Esophagus (tissue), 2 donors: ENCODE data around the gene RASGRP1. TPM values are rescaled to one million over a fixed set of nuclear protein-coding genes. Genes with fewer than 3 reads are reported as not detected.

Experiments
- H3K27ac ChIP-seq, 2 donors: one replicate each; pipeline ENCODE4 v1.5.1; 2013; ENCODE audit warnings: low read depth in 2 of 2, mild to moderate bottlenecking in 2 of 2, inconsistent platforms in 1 of 2, low read length in 1 of 2, moderate library complexity in 1 of 2
- H3K27me3 ChIP-seq, 2 donors: one replicate each; pipeline ENCODE4 v1.6.1; 2013; ENCODE audit warnings: low read length in 2 of 2, control low read depth in 1 of 2, mild to moderate bottlenecking in 1 of 2; ENCODE audit not compliant: insufficient read depth in 2 of 2, control insufficient read depth in 1 of 2
- H3K36me3 ChIP-seq, 2 donors: one replicate each; pipeline ENCODE4 v1.6.1; 2013; ENCODE audit warnings: low read length in 1 of 2; ENCODE audit not compliant: control insufficient read depth in 2 of 2, insufficient read depth in 2 of 2
- H3K4me1 ChIP-seq, 2 donors: one replicate each; pipeline ENCODE4 v1.6.1; 2013; ENCODE audit warnings: low read length in 1 of 2; ENCODE audit not compliant: control insufficient read depth in 2 of 2, insufficient read depth in 2 of 2
- H3K4me3 ChIP-seq, 2 donors: one replicate each; pipeline ENCODE4 v1.5.1; 2013; ENCODE audit warnings: low read length in 2 of 2, mild to moderate bottlenecking in 2 of 2, low read depth in 1 of 2, moderate library complexity in 1 of 2
- H3K9me3 ChIP-seq, 2 donors: one replicate each; pipeline ENCODE4 v1.6.1; 2013; ENCODE audit warnings: mild to moderate bottlenecking in 2 of 2, low read depth in 1 of 2, low read length in 1 of 2, moderate library complexity in 1 of 2; ENCODE audit not compliant: control insufficient read depth in 2 of 2, insufficient read depth in 1 of 2
- WGBS, 2 donors: extraction: QIAGEN DNeasy Blood & Tissue Kit; methylation state at CpG; one replicate each; pipeline ENCODE4 v1.1.7; 2013; 5-methylcytosine and 5-hydroxymethylcytosine counted together
- polyA plus RNA-seq, 2 donors: library from polyadenylated mRNA; stranded (reverse); fragments of 200-250 nt; gene quantifications; one replicate each; pipeline ENCODE4 v1.2.3, GENCODE V29; 2013
- donor health status: healthy with polysubstance abuse.
- donor health status: Bipolar disorder and iron deficiency.

The RASGRP1 gene
- polyA plus RNA-seq, result 1 to 10 TPM; 2.5 to 4.0 TPM

DNA sequence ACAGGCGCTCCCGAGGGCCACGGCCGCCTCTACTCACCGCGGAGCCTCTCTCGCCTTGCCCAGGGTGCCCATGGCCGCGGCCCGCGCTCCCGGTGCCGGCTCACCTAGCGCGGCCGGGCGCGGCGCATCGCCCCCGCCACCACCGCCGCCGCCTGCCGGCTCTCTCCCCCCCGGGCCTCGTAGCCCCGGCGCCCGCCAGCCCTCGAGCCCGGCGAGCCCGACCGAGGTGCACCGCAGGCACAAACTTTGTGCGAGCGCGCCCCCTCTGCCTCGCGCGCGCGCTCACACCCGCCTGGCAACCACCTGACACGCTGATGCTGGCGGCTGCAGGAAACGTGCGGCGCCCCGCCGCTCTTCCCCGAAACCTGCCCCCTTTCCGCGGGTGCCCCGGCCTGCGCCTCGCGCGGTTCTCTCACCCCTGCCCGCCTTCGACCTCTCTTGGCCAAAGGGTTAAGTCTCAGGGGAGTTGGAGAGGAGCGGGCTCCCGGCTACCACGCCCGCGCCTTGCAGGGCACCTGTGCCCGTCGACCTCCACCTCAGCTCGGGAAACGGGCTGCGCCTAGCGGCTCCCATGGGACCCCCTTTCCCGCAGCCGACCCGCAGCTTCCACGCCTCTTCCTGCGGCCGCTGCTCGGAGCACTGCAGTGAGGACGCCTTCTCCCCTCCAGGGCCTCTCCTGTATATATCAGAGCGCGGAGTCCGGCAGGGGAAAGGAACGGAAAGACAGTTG, at the start of gene RASGRP1:
Gene RASGRP1 (minus strand): TSS at position 258 of the 730 bp plus-strand sequence. CDS start 186 bp downstream, at position 72.
- H3K27ac ChIP-seq, result peak within 1 kb of the TSS; percentile 66 to 71
- H3K27me3 ChIP-seq, result no peaks in the 10 kb centered on the region
- H3K4me1 ChIP-seq, result peaks cover 7 to 11% of the 10 kb centered on the region in 2 donors
- whole genome bisulfite sequencing, 2 donors, result 3 to 4% methylated on average over 77 to 85 of the region's 85 CpGs
- peak within 1 kb of the TSS; percentile 73 to 77 for H3K4me3 ChIP-seq
- H3K9me3 ChIP-seq, result no peaks in the 10 kb centered on the region
- H3K36me3 ChIP-seq, result no peaks in the 10 kb centered on the region

GRCh38 chr15:38613085-38613484, 48.5 kb upstream of the RASGRP1 start:
- Histone ChIP-seq H3K27ac (peak overlapping the region in 1 of 2 donors; percentile 8), H3K9me3 (no peaks in the 10 kb centered on the region), H3K27me3 (no peaks in the 10 kb centered on the region), H3K36me3 (no peaks in the 10 kb centered on the region), H3K4me3 (no peak overlapping the region), H3K4me1 (no peaks in the 10 kb centered on the region)
- WGBS, 2 donors, result 84 to 91% methylated on average over 3 of the region's 3 CpGs

DNA sequence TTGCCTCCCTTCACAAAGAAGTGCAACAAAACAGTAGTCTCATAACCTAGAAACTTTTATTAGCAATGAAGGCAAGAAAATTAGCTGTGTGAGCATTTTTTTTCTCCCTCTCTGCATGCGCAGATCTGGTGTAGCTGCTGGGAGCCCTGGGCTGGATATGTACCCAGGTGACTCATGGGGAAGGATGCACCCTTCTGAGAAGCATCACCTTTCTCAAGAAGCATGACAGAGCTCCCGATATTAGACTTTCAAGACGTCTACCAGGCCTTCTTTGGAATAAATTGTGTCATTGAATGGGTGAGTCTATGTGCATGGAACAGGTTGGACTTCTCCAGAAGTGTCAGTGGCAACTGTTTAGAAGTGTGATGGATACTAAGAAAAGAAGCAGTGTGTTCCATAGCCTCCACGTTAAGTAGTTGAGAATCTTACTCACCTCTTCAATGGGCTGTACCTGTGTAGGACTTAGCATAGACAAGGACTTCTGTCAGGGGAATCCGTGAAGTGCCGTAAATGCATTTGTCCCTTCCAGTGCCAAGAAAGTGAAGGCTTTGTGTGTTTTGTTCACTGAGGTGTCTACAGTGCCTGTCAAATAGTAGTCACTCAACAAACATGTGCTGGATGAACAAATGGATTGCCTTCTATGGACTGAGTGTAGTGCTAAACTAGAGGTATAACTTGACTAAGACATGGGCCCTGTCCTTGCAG, 47.7 kb upstream of the RASGRP1 start:
- Histone ChIP-seq H3K9me3 (no peaks in the 10 kb centered on the region), H3K4me3 (no peak overlapping the region), H3K36me3 (no peaks in the 10 kb centered on the region), H3K27me3 (no peaks in the 10 kb centered on the region), H3K27ac (peak overlapping the region in 1 of 2 donors; percentile 29), H3K4me1 (no peaks in the 10 kb centered on the region)
- 75 to 78% methylated on average over 6 of the region's 6 CpGs for WGBS, 2 donors

GRCh38 chr15:38611228-38611627, 46.6 kb upstream of the RASGRP1 start:
- Histone ChIP-seq H3K27me3 (no peaks in the 10 kb centered on the region), H3K36me3 (no peaks in the 10 kb centered on the region), H3K4me1 (no peaks in the 10 kb centered on the region), H3K4me3 (no peak overlapping the region), H3K9me3 (no peaks in the 10 kb centered on the region), H3K27ac (peak overlapping the region; percentile 52 to 81)
- WGBS, 2 donors, result 67 to 71% methylated on average over 4 of the region's 4 CpGs

DNA sequence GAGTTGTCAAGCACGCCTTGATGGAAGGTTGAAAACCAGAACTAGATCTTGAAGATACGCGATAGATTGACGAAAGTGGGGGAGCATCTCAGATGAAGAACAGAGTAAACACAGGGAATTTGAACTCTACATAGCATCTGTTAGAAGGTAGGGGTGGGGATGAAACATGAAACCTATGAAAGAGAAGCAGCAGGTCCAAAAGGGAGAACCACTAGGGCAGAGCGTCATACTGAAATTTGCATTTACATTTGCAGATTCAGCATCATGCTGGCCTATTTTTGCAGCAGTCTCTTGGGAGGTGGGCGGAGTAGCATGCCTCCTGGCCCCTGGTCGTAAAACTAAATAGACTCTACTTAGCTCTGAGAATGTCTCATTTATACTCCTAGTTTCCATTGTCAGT, 46.1 kb upstream of the RASGRP1 start:
- Histone ChIP-seq H3K36me3 (no peaks in the 10 kb centered on the region), H3K4me1 (no peaks in the 10 kb centered on the region), H3K9me3 (no peaks in the 10 kb centered on the region), H3K27ac (peak overlapping the region; percentile 52 to 81), H3K4me3 (no peak overlapping the region), H3K27me3 (no peaks in the 10 kb centered on the region)
- WGBS, 2 donors, result 80 to 81% methylated on average over 7 of the region's 7 CpGs

GRCh38 chr15:38609097-38609738, 44.6 kb upstream of the RASGRP1 start:
- Histone ChIP-seq H3K27me3 (no peaks in the 10 kb centered on the region), H3K4me1 (no peaks in the 10 kb centered on the region), H3K4me3 (no peak overlapping the region), H3K27ac (peak overlapping the region; percentile 9 to 59), H3K9me3 (no peaks in the 10 kb centered on the region), H3K36me3 (no peaks in the 10 kb centered on the region)
- WGBS, 2 donors, result 65 to 79% methylated on average over 4 of the region's 4 CpGs

DNA sequence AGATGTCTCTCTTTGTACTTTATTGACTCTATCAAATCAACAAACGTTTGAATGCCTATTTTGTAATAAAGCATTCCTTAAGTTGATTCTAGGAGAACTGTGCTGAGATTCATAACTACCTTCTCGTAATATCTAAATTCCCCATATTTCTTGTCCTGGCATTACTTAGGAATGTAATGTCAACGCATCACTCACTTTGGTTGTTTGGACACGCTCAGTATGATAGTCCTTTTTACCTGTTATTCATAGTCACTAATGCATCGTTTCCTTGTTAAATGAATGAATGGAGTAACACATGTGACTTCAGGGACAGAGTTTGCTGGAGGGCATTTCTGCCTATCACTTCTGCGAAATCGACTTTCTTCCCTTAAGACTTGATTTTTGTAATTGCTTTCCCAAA, 44.1 kb upstream of the RASGRP1 start:
- 50 to 55% methylated on average over 7 of the region's 7 CpGs for WGBS, 2 donors
- Histone ChIP-seq H3K9me3 (no peaks in the 10 kb centered on the region), H3K27me3 (no peaks in the 10 kb centered on the region), H3K4me3 (no peak overlapping the region), H3K27ac (peak overlapping the region; percentile 9 to 59), H3K36me3 (no peaks in the 10 kb centered on the region), H3K4me1 (no peaks in the 10 kb centered on the region)

- Histone ChIP-seq H3K4me3 (no peak overlapping the region), H3K4me1 (no peaks in the 10 kb centered on the region), H3K9me3 (no peaks in the 10 kb centered on the region), H3K27me3 (no peaks in the 10 kb centered on the region), H3K27ac (no peak overlapping the region), H3K36me3 (no peaks in the 10 kb centered on the region)
- 62 to 66% methylated on average over 3 of the region's 3 CpGs for WGBS, 2 donors
These were observed 41.1 kb upstream of the RASGRP1 start for GRCh38 chr15:38605744-38606143.

- Histone ChIP-seq H3K36me3 (no peaks in the 10 kb centered on the region), H3K27ac (no peak overlapping the region), H3K27me3 (no peaks in the 10 kb centered on the region), H3K9me3 (no peaks in the 10 kb centered on the region), H3K4me1 (no peaks in the 10 kb centered on the region), H3K4me3 (no peak overlapping the region)
- 94 to 95% methylated on average over 5 of the region's 5 CpGs for WGBS, 2 donors
These were observed 39.1 kb upstream of the RASGRP1 start for GRCh38 chr15:38603672-38604071.
